H9 (cell line): ENCODE data around the gene PRR16. TPM values are rescaled to one million over a fixed set of nuclear protein-coding genes. Genes with fewer than 3 reads are reported as not detected.

ENCODE experiments used
- DNase-seq: peaks from one replicate; pipeline ENCODE4 v3.0.0-alpha.2; 2017
- H2AFZ ChIP-seq: one replicate; pipeline ENCODE4 v1.6.1; 2013; ENCODE audit warnings: mild to moderate bottlenecking, low read length, control low read depth, moderate library complexity
- H2AK5ac ChIP-seq: 2 replicates; pipeline ENCODE4 v1.6.1; 2013; ENCODE audit warnings: low read length, control low read depth, mixed read lengths; ENCODE audit not compliant: insufficient read length
- H2BK120ac ChIP-seq: one replicate; pipeline ENCODE4 v1.6.1; 2013; ENCODE audit warnings: low read depth, mild to moderate bottlenecking, low read length, control low read depth, inconsistent platforms; ENCODE audit not compliant: poor library complexity, severe bottlenecking
- H2BK12ac ChIP-seq: 2 replicates; pipeline ENCODE4 v1.6.1; 2013; ENCODE audit warnings: low read length, control low read depth, mixed read lengths, low read depth; ENCODE audit not compliant: insufficient read length
- H2BK15ac ChIP-seq: 2 replicates; pipeline ENCODE4 v1.6.1; 2013; ENCODE audit warnings: low read depth, low read length, control low read depth
- H2BK20ac ChIP-seq: one replicate; pipeline ENCODE4 v1.6.1; 2013; ENCODE audit warnings: low read depth, mild to moderate bottlenecking, low read length, control low read depth, inconsistent platforms; ENCODE audit not compliant: poor library complexity, severe bottlenecking
- H2BK5ac ChIP-seq: 2 replicates; pipeline ENCODE4 v1.6.1; 2013; ENCODE audit warnings: low read length, control low read depth, mixed read lengths; ENCODE audit not compliant: insufficient read length
- H3K14ac ChIP-seq: 2 replicates; pipeline ENCODE4 v1.6.1; 2013; ENCODE audit warnings: low read length, control low read depth; ENCODE audit not compliant: insufficient read depth
- H3K18ac ChIP-seq: 2 replicates; pipeline ENCODE4 v1.6.1; 2013; ENCODE audit warnings: low read depth, mild to moderate bottlenecking, mixed read lengths, low read length, control low read depth; ENCODE audit not compliant: insufficient read length
- H3K23ac ChIP-seq: 2 replicates; pipeline ENCODE4 v1.6.1; 2013; ENCODE audit warnings: low read length, control low read depth, mixed read lengths, low read depth; ENCODE audit not compliant: insufficient read length
- H3K23me2 ChIP-seq: 2 replicates; pipeline ENCODE4 v1.6.1; 2013; ENCODE audit warnings: low read depth, mild to moderate bottlenecking, mixed read lengths, low read length, control low read depth; ENCODE audit not compliant: insufficient read length, poor library complexity, severe bottlenecking
- H3K27ac ChIP-seq: 2 replicates; pipeline ENCODE4 v1.5.1; 2013; ENCODE audit warnings: low read length, control low read depth, mixed read lengths, low read depth; ENCODE audit not compliant: insufficient read length
- H3K27me3 ChIP-seq: 2 replicates; pipeline ENCODE4 v1.6.1; 2013; ENCODE audit warnings: low read length, control low read depth, inconsistent platforms; ENCODE audit not compliant: insufficient read depth
- H3K4ac ChIP-seq: 2 replicates; pipeline ENCODE4 v1.6.1; 2013; ENCODE audit warnings: low read depth, mild to moderate bottlenecking, control low read depth, inconsistent platforms, low read length, moderate library complexity
- H3K4me1 ChIP-seq: 2 replicates; pipeline ENCODE4 v1.6.1; 2013; ENCODE audit warnings: low read length, control low read depth, inconsistent platforms; ENCODE audit not compliant: insufficient read depth
- H3K4me2 ChIP-seq: 2 replicates; pipeline ENCODE4 v1.6.1; 2013; ENCODE audit warnings: low read length, control low read depth, mixed read lengths; ENCODE audit not compliant: insufficient read length, insufficient read depth
- H3K56ac ChIP-seq: 2 replicates; pipeline ENCODE4 v1.6.1; 2013; ENCODE audit warnings: low read depth, mild to moderate bottlenecking, mixed read lengths, low read length, control low read depth; ENCODE audit not compliant: insufficient read length
- H3K79me1 ChIP-seq: 2 replicates; pipeline ENCODE4 v1.6.1; 2013; ENCODE audit warnings: low read depth, mild to moderate bottlenecking, moderate library complexity, low read length, control low read depth, inconsistent platforms; ENCODE audit not compliant: insufficient read depth, poor library complexity, severe bottlenecking
- H3K79me2 ChIP-seq: 2 replicates; pipeline ENCODE4 v1.6.1; 2013; ENCODE audit warnings: low read length, control low read depth, inconsistent platforms; ENCODE audit not compliant: insufficient read depth
- H3K9ac ChIP-seq: 2 replicates; pipeline ENCODE4 v1.6.1; 2013; ENCODE audit warnings: low read length, control low read depth, mixed read lengths; ENCODE audit not compliant: insufficient read length; ENCODE audit errors: extremely low read depth
- H3K9me3 ChIP-seq: one replicate; pipeline ENCODE4 v1.6.1; 2013; ENCODE audit warnings: low read depth, low read length, inconsistent platforms; ENCODE audit not compliant: control insufficient read depth
- H3T11ph ChIP-seq: one replicate; pipeline ENCODE4 v1.6.1; 2013; ENCODE audit warnings: mild to moderate bottlenecking, low read length, control low read depth, inconsistent platforms
- H4K20me1 ChIP-seq: one replicate; pipeline ENCODE4 v1.6.1; 2013; ENCODE audit not compliant: control insufficient read depth, insufficient read length, insufficient read depth
- H4K5ac ChIP-seq: 2 replicates; pipeline ENCODE4 v1.6.1; 2013; ENCODE audit warnings: low read depth, mild to moderate bottlenecking, mixed read lengths, low read length, control low read depth; ENCODE audit not compliant: insufficient read length
- H4K8ac ChIP-seq: replicated peaks from 2 replicates; pipeline ENCODE4 v1.6.1; 2013; ENCODE audit warnings: low read length, control low read depth, mixed read lengths, low read depth; ENCODE audit not compliant: insufficient read length
- H4K91ac ChIP-seq: 2 replicates; pipeline ENCODE4 v1.6.1; 2013; ENCODE audit warnings: low read depth, mild to moderate bottlenecking, moderate library complexity, mixed read lengths, low read length, control low read depth; ENCODE audit not compliant: insufficient read length
- H3K27ac Mint-ChIP-seq, 3 experiments: 2 replicates in 2 of 3; 3 replicates in 1 of 3; pipeline ENCODE4 v1.8.0; 2020 to 2021; ENCODE audit warnings: mixed read lengths in 3 of 3, mild to moderate bottlenecking in 1 of 3, moderate library complexity in 1 of 3
- H3K27me3 Mint-ChIP-seq: 2 replicates; pipeline ENCODE4 v1.8.0; 2021; ENCODE audit warnings: low read depth, mild to moderate bottlenecking, moderate library complexity, mixed read lengths
- H3K36me3 Mint-ChIP-seq, 3 experiments: 2 replicates in 2 of 3; 3 replicates in 1 of 3; pipeline ENCODE4 v1.8.0; 2020 to 2021; ENCODE audit warnings: low read depth in 3 of 3, mixed read lengths in 3 of 3; ENCODE audit not compliant: insufficient read depth in 1 of 3
- H3K4me1 Mint-ChIP-seq, 2 experiments: 2 replicates each; pipeline ENCODE4 v1.8.0; 2020; ENCODE audit warnings: mixed read lengths in 2 of 2
- H3K4me3 Mint-ChIP-seq, 2 experiments: 2 replicates in 1 of 2; 3 replicates in 1 of 2; pipeline ENCODE4 v1.8.0; 2020 to 2021; ENCODE audit warnings: mild to moderate bottlenecking in 2 of 2, mixed read lengths in 2 of 2, moderate library complexity in 1 of 2
- H3K9me3 Mint-ChIP-seq, 2 experiments: 2 replicates in 1 of 2; 3 replicates in 1 of 2; pipeline ENCODE4 v1.8.0; 2020; ENCODE audit warnings: mild to moderate bottlenecking in 2 of 2, mixed read lengths in 2 of 2, moderate library complexity in 1 of 2
- CTCF ChIP-seq: fragments of 200-600 bp; sonication (generic); conservative IDR thresholded peaks from 3 replicates; pipeline ENCODE4 v1.8.0; 2021; ENCODE audit warnings: antibody characterized with exemption, mild to moderate bottlenecking
- WGBS: extraction: QIAGEN DNeasy Blood & Tissue Kit; methylation state at CpG from one replicate; pipeline ENCODE4 v1.1.7; 2013; ENCODE audit warnings: missing lambda C conversion rate, low lambda C conversion rate, mixed read lengths; ENCODE audit not compliant: insufficient read length; ENCODE audit errors: extremely low coverage; 5-methylcytosine and 5-hydroxymethylcytosine counted together
- total RNA-seq: library from RNA; stranded (reverse); gene quantifications from 2 replicates; pipeline ENCODE4 v1.2.1, GENCODE V29; 2021

Gene PRR16
- total RNA-seq, 1 experiment from 2014 or later, result 0.13 TPM

DNA sequence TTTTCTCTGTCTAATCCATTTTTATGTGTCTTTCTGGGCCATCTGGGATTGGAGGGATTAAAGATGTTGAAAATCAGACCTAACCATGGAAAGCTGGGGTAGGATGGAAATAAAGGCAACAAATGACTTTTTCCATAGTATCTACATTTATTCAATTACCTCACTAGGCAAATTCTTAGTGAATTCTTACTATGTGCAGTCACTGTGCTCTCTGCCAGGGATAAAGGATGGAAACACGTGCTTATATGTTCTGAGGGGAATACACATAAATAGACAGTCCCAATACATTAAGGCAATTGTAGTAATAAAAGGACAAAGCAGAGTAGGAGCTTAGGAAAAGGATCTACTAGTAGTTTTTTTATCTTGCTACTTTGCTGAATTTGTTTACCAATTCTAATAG is 214.2 kb downstream of the PRR16 start:
- TF ChIP-seq CTCF, result no peak
- Histone ChIP-seq H3K27ac (no peak overlapping the region), H3K4me1 (no peaks in the 10 kb centered on the region), H3K4me2 (no peak overlapping the region), H3K14ac (no peak overlapping the region), H3K79me1 (no peaks in the 10 kb centered on the region), H4K91ac (no peak overlapping the region), H2AFZ (no peak overlapping the region), H2BK15ac (no peak overlapping the region), H3K4ac (no peak overlapping the region), H3K9ac (no peak overlapping the region), H3K23ac (no peak overlapping the region), H3K23me2 (no peaks in the 10 kb centered on the region), H3K56ac (no peak overlapping the region), H3K79me2 (no peaks in the 10 kb centered on the region), H4K5ac (no peak overlapping the region), H2BK12ac (no peak overlapping the region), H3T11ph (no peak overlapping the region), H2BK20ac (no peak overlapping the region), H3K9me3 (no peaks in the 10 kb centered on the region), H3K27me3 (no peaks in the 10 kb centered on the region), H2BK5ac (no peak overlapping the region), H3K18ac (no peak overlapping the region), H4K8ac (no peak overlapping the region), H2BK120ac (no peak overlapping the region), H4K20me1 (no peaks in the 10 kb centered on the region), H2AK5ac (no peak overlapping the region)
- no CpG with 5 or more reads among the region's 1 CpG for WGBS
- H3K27ac Mint-ChIP-seq, result no peak overlapping the region
- no peaks in the 10 kb centered on the region for H3K9me3 Mint-ChIP-seq
- DNase-seq, result no peak
- H3K36me3 Mint-ChIP-seq, result no peaks in the 10 kb centered on the region
- H3K27me3 Mint-ChIP-seq, result no peaks in the 10 kb centered on the region
- H3K4me1 Mint-ChIP-seq, result peaks cover 3 to 6% of the 10 kb centered on the region in 2 experiments; a peak in 2 of 4 replicates
- no peak overlapping the region for H3K4me3 Mint-ChIP-seq
